H9 (cell line): ENCODE results near the gene HTR1B. TPM values are rescaled to one million over a fixed set of nuclear protein-coding genes. Genes with fewer than 3 reads are reported as not detected.

Experiments
- DNase-seq: peaks from one replicate; pipeline ENCODE4 v3.0.0-alpha.2; 2017
- H2AFZ ChIP-seq: one replicate; pipeline ENCODE4 v1.6.1; 2013; ENCODE audit warnings: mild to moderate bottlenecking, low read length, control low read depth, moderate library complexity
- H2AK5ac ChIP-seq: 2 replicates; pipeline ENCODE4 v1.6.1; 2013; ENCODE audit warnings: low read length, control low read depth, mixed read lengths; ENCODE audit not compliant: insufficient read length
- H2BK120ac ChIP-seq: one replicate; pipeline ENCODE4 v1.6.1; 2013; ENCODE audit warnings: low read depth, mild to moderate bottlenecking, low read length, control low read depth, inconsistent platforms; ENCODE audit not compliant: poor library complexity, severe bottlenecking
- H2BK12ac ChIP-seq: 2 replicates; pipeline ENCODE4 v1.6.1; 2013; ENCODE audit warnings: low read length, control low read depth, mixed read lengths, low read depth; ENCODE audit not compliant: insufficient read length
- H2BK15ac ChIP-seq: 2 replicates; pipeline ENCODE4 v1.6.1; 2013; ENCODE audit warnings: low read depth, low read length, control low read depth
- H2BK20ac ChIP-seq: one replicate; pipeline ENCODE4 v1.6.1; 2013; ENCODE audit warnings: low read depth, mild to moderate bottlenecking, low read length, control low read depth, inconsistent platforms; ENCODE audit not compliant: poor library complexity, severe bottlenecking
- H2BK5ac ChIP-seq: 2 replicates; pipeline ENCODE4 v1.6.1; 2013; ENCODE audit warnings: low read length, control low read depth, mixed read lengths; ENCODE audit not compliant: insufficient read length
- H3K14ac ChIP-seq: 2 replicates; pipeline ENCODE4 v1.6.1; 2013; ENCODE audit warnings: low read length, control low read depth; ENCODE audit not compliant: insufficient read depth
- H3K18ac ChIP-seq: 2 replicates; pipeline ENCODE4 v1.6.1; 2013; ENCODE audit warnings: low read depth, mild to moderate bottlenecking, mixed read lengths, low read length, control low read depth; ENCODE audit not compliant: insufficient read length
- H3K23ac ChIP-seq: 2 replicates; pipeline ENCODE4 v1.6.1; 2013; ENCODE audit warnings: low read length, control low read depth, mixed read lengths, low read depth; ENCODE audit not compliant: insufficient read length
- H3K23me2 ChIP-seq: 2 replicates; pipeline ENCODE4 v1.6.1; 2013; ENCODE audit warnings: low read depth, mild to moderate bottlenecking, mixed read lengths, low read length, control low read depth; ENCODE audit not compliant: insufficient read length, poor library complexity, severe bottlenecking
- H3K27ac ChIP-seq: 2 replicates; pipeline ENCODE4 v1.5.1; 2013; ENCODE audit warnings: low read length, control low read depth, mixed read lengths, low read depth; ENCODE audit not compliant: insufficient read length
- H3K27me3 ChIP-seq: 2 replicates; pipeline ENCODE4 v1.6.1; 2013; ENCODE audit warnings: low read length, control low read depth, inconsistent platforms; ENCODE audit not compliant: insufficient read depth
- H3K4ac ChIP-seq: 2 replicates; pipeline ENCODE4 v1.6.1; 2013; ENCODE audit warnings: low read depth, mild to moderate bottlenecking, control low read depth, inconsistent platforms, low read length, moderate library complexity
- H3K4me1 ChIP-seq: 2 replicates; pipeline ENCODE4 v1.6.1; 2013; ENCODE audit warnings: low read length, control low read depth, inconsistent platforms; ENCODE audit not compliant: insufficient read depth
- H3K4me2 ChIP-seq: 2 replicates; pipeline ENCODE4 v1.6.1; 2013; ENCODE audit warnings: low read length, control low read depth, mixed read lengths; ENCODE audit not compliant: insufficient read length, insufficient read depth
- H3K56ac ChIP-seq: 2 replicates; pipeline ENCODE4 v1.6.1; 2013; ENCODE audit warnings: low read depth, mild to moderate bottlenecking, mixed read lengths, low read length, control low read depth; ENCODE audit not compliant: insufficient read length
- H3K79me1 ChIP-seq: 2 replicates; pipeline ENCODE4 v1.6.1; 2013; ENCODE audit warnings: low read depth, mild to moderate bottlenecking, moderate library complexity, low read length, control low read depth, inconsistent platforms; ENCODE audit not compliant: insufficient read depth, poor library complexity, severe bottlenecking
- H3K79me2 ChIP-seq: 2 replicates; pipeline ENCODE4 v1.6.1; 2013; ENCODE audit warnings: low read length, control low read depth, inconsistent platforms; ENCODE audit not compliant: insufficient read depth
- H3K9ac ChIP-seq: 2 replicates; pipeline ENCODE4 v1.6.1; 2013; ENCODE audit warnings: low read length, control low read depth, mixed read lengths; ENCODE audit not compliant: insufficient read length; ENCODE audit errors: extremely low read depth
- H3K9me3 ChIP-seq: one replicate; pipeline ENCODE4 v1.6.1; 2013; ENCODE audit warnings: low read depth, low read length, inconsistent platforms; ENCODE audit not compliant: control insufficient read depth
- H3T11ph ChIP-seq: one replicate; pipeline ENCODE4 v1.6.1; 2013; ENCODE audit warnings: mild to moderate bottlenecking, low read length, control low read depth, inconsistent platforms
- H4K20me1 ChIP-seq: one replicate; pipeline ENCODE4 v1.6.1; 2013; ENCODE audit not compliant: control insufficient read depth, insufficient read length, insufficient read depth
- H4K5ac ChIP-seq: 2 replicates; pipeline ENCODE4 v1.6.1; 2013; ENCODE audit warnings: low read depth, mild to moderate bottlenecking, mixed read lengths, low read length, control low read depth; ENCODE audit not compliant: insufficient read length
- H4K8ac ChIP-seq: replicated peaks from 2 replicates; pipeline ENCODE4 v1.6.1; 2013; ENCODE audit warnings: low read length, control low read depth, mixed read lengths, low read depth; ENCODE audit not compliant: insufficient read length
- H4K91ac ChIP-seq: 2 replicates; pipeline ENCODE4 v1.6.1; 2013; ENCODE audit warnings: low read depth, mild to moderate bottlenecking, moderate library complexity, mixed read lengths, low read length, control low read depth; ENCODE audit not compliant: insufficient read length
- H3K27ac Mint-ChIP-seq, 3 experiments: 2 replicates in 2 of 3; 3 replicates in 1 of 3; pipeline ENCODE4 v1.8.0; 2020 to 2021; ENCODE audit warnings: mixed read lengths in 3 of 3, mild to moderate bottlenecking in 1 of 3, moderate library complexity in 1 of 3
- H3K27me3 Mint-ChIP-seq: 2 replicates; pipeline ENCODE4 v1.8.0; 2021; ENCODE audit warnings: low read depth, mild to moderate bottlenecking, moderate library complexity, mixed read lengths
- H3K36me3 Mint-ChIP-seq, 3 experiments: 2 replicates in 2 of 3; 3 replicates in 1 of 3; pipeline ENCODE4 v1.8.0; 2020 to 2021; ENCODE audit warnings: low read depth in 3 of 3, mixed read lengths in 3 of 3; ENCODE audit not compliant: insufficient read depth in 1 of 3
- H3K4me1 Mint-ChIP-seq, 2 experiments: 2 replicates each; pipeline ENCODE4 v1.8.0; 2020; ENCODE audit warnings: mixed read lengths in 2 of 2
- H3K4me3 Mint-ChIP-seq, 2 experiments: 2 replicates in 1 of 2; 3 replicates in 1 of 2; pipeline ENCODE4 v1.8.0; 2020 to 2021; ENCODE audit warnings: mild to moderate bottlenecking in 2 of 2, mixed read lengths in 2 of 2, moderate library complexity in 1 of 2
- H3K9me3 Mint-ChIP-seq, 2 experiments: 2 replicates in 1 of 2; 3 replicates in 1 of 2; pipeline ENCODE4 v1.8.0; 2020; ENCODE audit warnings: mild to moderate bottlenecking in 2 of 2, mixed read lengths in 2 of 2, moderate library complexity in 1 of 2
- CTCF ChIP-seq: fragments of 200-600 bp; sonication (generic); conservative IDR thresholded peaks from 3 replicates; pipeline ENCODE4 v1.8.0; 2021; ENCODE audit warnings: antibody characterized with exemption, mild to moderate bottlenecking
- WGBS: extraction: QIAGEN DNeasy Blood & Tissue Kit; methylation state at CpG from one replicate; pipeline ENCODE4 v1.1.7; 2013; ENCODE audit warnings: missing lambda C conversion rate, low lambda C conversion rate, mixed read lengths; ENCODE audit not compliant: insufficient read length; ENCODE audit errors: extremely low coverage; 5-methylcytosine and 5-hydroxymethylcytosine counted together
- total RNA-seq: library from RNA; stranded (reverse); gene quantifications from 2 replicates; pipeline ENCODE4 v1.2.1, GENCODE V29; 2021

HTR1B gene
- total RNA-seq, 1 experiment from 2014 or later: 0.83 TPM

- Histone ChIP-seq H2BK12ac (no peak overlapping the region), H2BK20ac (no peak overlapping the region), H3K79me2 (no peaks in the 10 kb centered on the region), H3K27ac (no peak overlapping the region), H2BK15ac (no peak overlapping the region), H4K8ac (no peak overlapping the region), H3K23me2 (no peaks in the 10 kb centered on the region), H4K91ac (no peak overlapping the region), H3K79me1 (no peaks in the 10 kb centered on the region), H2BK120ac (no peak overlapping the region), H3T11ph (no peak overlapping the region), H3K4ac (no peak overlapping the region), H2AK5ac (no peak overlapping the region), H3K27me3 (no peaks in the 10 kb centered on the region), H2BK5ac (no peak overlapping the region), H4K20me1 (no peaks in the 10 kb centered on the region), H3K9ac (no peak overlapping the region), H3K23ac (no peak overlapping the region), H4K5ac (no peak overlapping the region), H3K9me3 (peaks cover 18% of the 10 kb centered on the region), H2AFZ (no peak overlapping the region), H3K14ac (no peak overlapping the region), H3K18ac (no peak overlapping the region), H3K4me2 (no peak overlapping the region), H3K4me1 (no peaks in the 10 kb centered on the region), H3K56ac (no peak overlapping the region)
- Mint-ChIP-seq H3K27me3 (no peaks in the 10 kb centered on the region), H3K27ac (no peak overlapping the region), H3K4me3 (no peak overlapping the region), H3K4me1 (peaks cover 6 to 8% of the 10 kb centered on the region in 2 experiments; a peak in 2 of 4 replicates), H3K36me3 (peaks cover 16 to 25% (median 23%) of the 10 kb centered on the region in 3 experiments), H3K9me3 (peaks cover 29 to 41% of the 10 kb centered on the region in 2 experiments)
- no peak for TF ChIP-seq CTCF
- DNase-seq: no peak
- no CpG with 5 or more reads among the region's 1 CpG for WGBS
These were observed 48.6 kb upstream of the HTR1B start for GRCh38 chr6:77511860-77512259.
